Chondrocyte (in vitro differentiated cells): ENCODE data around the gene GNAL. TPM values are rescaled to one million over a fixed set of nuclear protein-coding genes. Genes with fewer than 3 reads are reported as not detected.
"Not testable (repeated sequence)": the region's sequence is repeated elsewhere in the genome, so short reads cannot be mapped to it uniquely, and the experiment has no call there.

Source experiments
- DNase-seq: peaks from one replicate; pipeline ENCODE4 v3.0.0; 2021; ENCODE audit warnings: mixed read lengths, low spot score
- H3K27ac Mint-ChIP-seq: one replicate; pipeline ENCODE4 v1.8.0; 2021; ENCODE audit warnings: mild to moderate bottlenecking, moderate library complexity, mixed read lengths; ENCODE audit not compliant: unreplicated experiment
- H3K27me3 Mint-ChIP-seq: 2 replicates; pipeline ENCODE4 v1.8.0; 2021; ENCODE audit warnings: low read depth, mixed read lengths
- H3K36me3 Mint-ChIP-seq: 2 replicates; pipeline ENCODE4 v1.8.0; 2021; ENCODE audit warnings: low read depth, mixed read lengths
- H3K4me1 Mint-ChIP-seq: 2 replicates; pipeline ENCODE4 v1.8.0; 2021; ENCODE audit warnings: low read depth, mild to moderate bottlenecking, mixed read lengths
- H3K4me3 Mint-ChIP-seq: one replicate; pipeline ENCODE4 v1.8.0; 2021; ENCODE audit warnings: mild to moderate bottlenecking, moderate library complexity, mixed read lengths; ENCODE audit not compliant: unreplicated experiment
- H3K9me3 Mint-ChIP-seq: 2 replicates; pipeline ENCODE4 v1.8.0; 2021; ENCODE audit warnings: low read depth, mixed read lengths
- CTCF ChIP-seq: fragments of 200-600 bp; sonication (generic); IDR thresholded peaks from 2 replicates; pipeline ENCODE4 v1.5.0; 2021; ENCODE audit warnings: antibody characterized with exemption, mild to moderate bottlenecking, moderate library complexity
- total RNA-seq: library from RNA; stranded (reverse); gene quantifications from 3 replicates; pipeline ENCODE4 v1.2.1, GENCODE V29; 2021

The GNAL gene
- total RNA-seq, 1 donor from 2014 or later, result 5.9 TPM

GRCh38 chr18:11908182-11909060 lies 219.4 kb downstream of the GNAL start, which contains the start of gene MPPE1:
MPPE1 (minus strand) TSS chr18:11908317; CDS start chr18:11897264, 11,053 bp downstream.
- Mint-ChIP-seq H3K4me1 (peaks cover 26% of the 10 kb centered on the region), H3K9me3 (no peaks in the 10 kb centered on the region), H3K4me3 (peak within 1 kb of the TSS; percentile 94), H3K36me3 (peaks cover 3% of the 10 kb centered on the region), H3K27ac (peak within 1 kb of the TSS; percentile 94), H3K27me3 (no peaks in the 10 kb centered on the region)
- TF ChIP-seq CTCF, result peak; percentile 12
- DNase-seq, result peak; percentile 95

GRCh38 chr18:11909061-11909455 lies 220.0 kb downstream of the GNAL start:
- H3K27ac Mint-ChIP-seq, result peak overlapping the region; percentile 70
- peak overlapping the region; percentile 69 for H3K4me3 Mint-ChIP-seq
- no peaks in the 10 kb centered on the region for H3K9me3 Mint-ChIP-seq
- H3K27me3 Mint-ChIP-seq, result no peaks in the 10 kb centered on the region
- no peak for DNase-seq
- no peak for TF ChIP-seq CTCF
- no peaks in the 10 kb centered on the region for H3K36me3 Mint-ChIP-seq
- H3K4me1 Mint-ChIP-seq, result peaks cover 23% of the 10 kb centered on the region

- Mint-ChIP-seq H3K9me3 (no peaks in the 10 kb centered on the region), H3K36me3 (no peaks in the 10 kb centered on the region), H3K4me1 (peaks cover 23% of the 10 kb centered on the region), H3K27me3 (no peaks in the 10 kb centered on the region), H3K4me3 (no peak overlapping the region), H3K27ac (peak overlapping the region; percentile 70)
- TF ChIP-seq CTCF, result no peak
- DNase-seq, result no peak
Measured at GRCh38 chr18:11909591-11910026, 220.5 kb downstream of the GNAL start.

GRCh38 chr18:11916880-11917279 lies 227.8 kb downstream of the GNAL start:
- not testable (repeated sequence) for H3K4me1 Mint-ChIP-seq, DNase-seq, H3K27me3 Mint-ChIP-seq, H3K36me3 Mint-ChIP-seq, H3K4me3 Mint-ChIP-seq, H3K9me3 Mint-ChIP-seq, H3K27ac Mint-ChIP-seq

GRCh38 chr18:11919522-11919921 lies 230.5 kb downstream of the GNAL start:
- not testable (repeated sequence) for H3K27me3 Mint-ChIP-seq, DNase-seq, H3K4me3 Mint-ChIP-seq, H3K36me3 Mint-ChIP-seq, H3K4me1 Mint-ChIP-seq, H3K9me3 Mint-ChIP-seq, H3K27ac Mint-ChIP-seq

GRCh38 chr18:11923450-11923849 lies 234.4 kb downstream of the GNAL start:
- DNase-seq, result no peak
- Mint-ChIP-seq H3K36me3 (no peaks in the 10 kb centered on the region), H3K9me3 (no peaks in the 10 kb centered on the region), H3K4me3 (no peak overlapping the region), H3K27me3 (no peaks in the 10 kb centered on the region), H3K4me1 (no peaks in the 10 kb centered on the region), H3K27ac (no peak overlapping the region)
- no peak for TF ChIP-seq CTCF
